NCI-H2227 treated with DMSO at 0.1 percent for 48 hours (cell line): Measurements from ENCODE around the gene OR11H12.
"Not testable (repeated sequence)": the region's sequence is repeated elsewhere in the genome, so short reads cannot be mapped to it uniquely, and the experiment has no call there.

Source experiments
- DNase-seq: peaks from one replicate; lab custom pipeline; 2025; lab: John Stamatoyannopoulos, UW

The OR11H12 gene

DNA sequence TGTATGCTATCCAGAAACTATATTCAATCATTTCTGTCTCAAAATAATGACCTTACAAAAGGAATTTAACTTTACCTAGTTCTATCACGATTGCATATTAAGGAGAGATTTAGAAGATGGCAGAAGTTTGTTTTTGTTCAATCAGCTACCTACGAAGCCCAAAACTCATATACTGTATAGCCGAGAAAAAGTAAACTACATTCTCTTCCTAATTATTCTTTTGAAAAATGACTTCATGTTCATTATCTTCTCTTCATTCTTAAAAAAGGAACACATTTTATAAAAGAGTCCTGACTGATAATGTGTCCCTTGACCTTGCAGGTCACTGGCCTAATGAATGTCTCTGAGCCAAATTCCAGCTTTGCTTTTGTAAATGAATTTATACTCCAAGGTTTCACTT is at the start of gene OR11H12:
TSS of gene OR11H12 (plus strand) at position 301 of the 400 bp plus-strand sequence. CDS start at position 301, 0 bp downstream.
- not testable (repeated sequence) for DNase-seq

- DNase-seq, result not testable (repeated sequence)
Observed at GRCh38 chr14:18582908-18583307, 18.0 kb upstream of the OR11H12 start.

DNA sequence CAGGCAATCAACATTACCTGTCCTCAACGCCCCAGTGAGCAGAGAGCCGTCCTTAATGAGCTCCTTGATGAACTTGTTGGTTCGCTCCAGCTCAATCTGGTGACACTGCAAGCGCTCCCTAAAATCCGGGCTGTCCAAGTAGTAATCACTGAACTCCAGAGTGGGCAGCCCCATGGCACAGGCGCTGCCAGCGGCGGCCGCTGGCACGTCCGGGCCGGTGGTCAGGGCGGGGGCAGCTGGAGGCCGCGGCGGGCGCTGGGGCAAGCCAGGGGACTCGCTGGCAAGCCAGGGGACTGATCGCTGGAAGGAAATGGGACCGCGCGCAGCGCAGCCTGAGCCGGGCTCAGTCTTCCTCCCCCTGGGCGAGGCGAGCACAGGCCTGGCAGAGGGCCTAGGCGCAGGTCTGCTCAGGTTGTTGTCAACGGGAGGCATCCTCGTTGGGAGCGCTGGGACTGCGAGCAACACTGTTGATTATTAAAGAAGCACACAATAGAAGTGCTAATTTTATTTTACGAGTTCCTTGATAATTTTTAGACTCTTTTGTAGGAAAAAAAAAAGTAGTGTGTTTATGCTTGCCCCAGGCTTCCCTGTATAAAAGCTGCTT is 25.8 kb downstream of the OR11H12 start:
- not testable (repeated sequence) for DNase-seq

DNA sequence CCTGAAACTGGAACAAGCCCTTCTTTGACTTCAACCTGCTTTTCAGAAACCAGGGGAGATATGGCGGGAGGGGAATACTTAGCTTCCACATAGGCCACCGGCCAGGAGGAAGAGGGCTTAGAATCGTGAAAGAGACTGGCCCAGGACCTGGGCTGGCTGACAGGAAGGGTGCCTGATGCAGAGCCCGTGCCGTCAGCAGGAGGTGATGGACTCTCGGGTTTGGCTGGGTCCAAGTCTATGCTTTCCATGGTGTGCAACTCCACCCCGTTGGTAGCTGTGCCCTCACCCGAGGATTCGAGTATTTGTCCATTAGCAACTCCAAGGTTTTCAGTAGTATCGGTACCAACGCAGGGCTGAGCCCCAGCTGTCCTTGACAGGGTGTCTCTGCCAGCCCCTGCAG is 35.1 kb downstream of the OR11H12 start:
- not testable (repeated sequence) for DNase-seq

DNA sequence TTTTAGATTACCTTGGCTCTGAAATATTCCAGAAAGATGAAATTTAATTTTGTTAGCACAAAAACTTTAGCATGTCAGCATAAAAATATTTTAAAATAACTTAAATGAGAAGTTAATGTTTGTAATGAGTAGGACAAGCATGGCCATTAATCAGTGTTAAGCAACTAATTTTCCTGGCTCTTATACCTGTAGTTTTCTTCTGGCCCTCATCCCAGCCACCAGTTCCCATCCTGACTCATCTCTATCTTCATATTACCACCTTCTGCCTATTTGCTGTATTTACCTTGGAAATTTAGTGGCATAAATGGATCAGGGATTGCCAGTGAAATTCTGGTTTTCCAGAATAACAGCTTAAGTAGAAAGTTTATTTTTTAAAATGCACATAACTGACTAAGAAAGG is 37.1 kb downstream of the OR11H12 start:
- DNase-seq, result not testable (repeated sequence)

GRCh38 chr14:18638785-18639184 is 37.9 kb downstream of the OR11H12 start:
- DNase-seq, result not testable (repeated sequence)

DNA sequence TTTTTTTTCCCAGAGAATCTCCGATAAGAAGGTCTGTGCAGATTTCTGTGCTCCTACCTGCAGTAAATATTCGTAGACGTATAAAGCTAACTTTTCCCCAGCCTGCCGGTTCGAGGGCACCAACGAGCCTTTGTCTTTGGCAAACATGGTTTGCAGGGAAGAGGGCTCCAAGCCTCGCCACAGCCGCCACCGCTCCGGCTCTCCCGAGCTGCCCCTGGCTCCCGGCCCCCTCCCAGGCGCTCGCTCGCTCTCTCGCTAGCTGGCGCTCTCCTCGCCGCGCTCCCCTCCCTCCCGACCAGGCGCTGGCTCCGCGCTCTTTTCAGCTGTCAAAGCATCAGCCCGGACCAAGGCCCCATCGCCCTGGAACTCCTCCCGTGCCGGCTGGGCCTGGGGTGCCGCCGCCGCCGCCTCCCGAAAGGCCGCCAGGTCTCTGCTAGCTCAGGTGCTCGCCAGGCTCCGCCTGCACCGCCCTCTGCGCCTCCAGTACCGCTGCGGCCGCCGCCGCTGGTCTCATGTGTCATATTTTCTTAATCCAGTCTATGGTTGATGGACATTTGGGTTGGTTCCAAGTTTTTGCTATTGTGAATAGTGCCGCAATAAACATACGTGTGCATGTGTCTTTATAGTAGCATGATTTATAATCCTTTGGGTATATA is 45.3 kb downstream of the OR11H12 start:
- DNase-seq, result not testable (repeated sequence)
